HG03066 (cell line): ENCODE data around the gene TNFRSF19.

Experiments used
- ATAC-seq: cut with Tn5 transposase; IDR thresholded peaks from one replicate; pipeline ENCODE4 v1.9.1; 2021; ENCODE audit warnings: low read depth; ENCODE audit not compliant: unreplicated experiment

TNFRSF19 gene

DNA sequence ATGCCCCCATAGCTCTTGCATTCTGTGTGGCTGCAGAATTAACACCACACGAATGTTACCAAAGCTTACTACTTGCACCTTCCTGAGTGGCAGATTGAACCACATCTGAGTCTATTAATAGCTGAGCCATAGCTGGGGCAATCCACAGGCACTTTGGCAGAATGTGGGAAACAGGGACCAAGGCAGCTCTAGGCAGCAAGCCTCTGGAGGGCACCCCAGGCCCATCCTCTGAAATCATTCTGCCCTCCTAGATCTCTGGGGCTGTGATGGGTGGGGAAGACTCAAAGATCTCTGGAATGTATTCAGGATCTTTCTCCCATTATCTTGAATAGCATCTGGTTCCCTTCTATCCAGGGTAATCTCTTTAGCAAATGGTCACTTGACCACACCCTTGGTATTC, 139.3 kb downstream of the TNFRSF19 start:
- no peak for ATAC-seq

DNA sequence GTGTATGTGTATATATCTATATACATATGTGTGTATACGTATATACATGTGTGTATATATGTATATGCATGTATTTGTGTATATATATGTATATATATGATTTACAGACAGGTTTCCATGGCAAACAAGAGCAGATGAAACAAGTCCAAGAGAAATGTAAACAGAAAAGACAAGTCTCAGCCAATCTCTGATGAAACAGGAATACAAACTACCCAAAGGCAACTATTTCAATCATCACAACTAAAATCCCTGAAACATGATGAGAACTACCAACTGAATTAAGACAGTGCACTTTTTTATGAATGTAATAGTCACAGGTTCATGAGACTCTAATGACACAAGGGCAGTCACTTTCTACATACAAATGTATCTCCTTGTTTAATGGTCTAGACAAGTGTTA, 140.2 kb downstream of the TNFRSF19 start:
- no peak for ATAC-seq

DNA sequence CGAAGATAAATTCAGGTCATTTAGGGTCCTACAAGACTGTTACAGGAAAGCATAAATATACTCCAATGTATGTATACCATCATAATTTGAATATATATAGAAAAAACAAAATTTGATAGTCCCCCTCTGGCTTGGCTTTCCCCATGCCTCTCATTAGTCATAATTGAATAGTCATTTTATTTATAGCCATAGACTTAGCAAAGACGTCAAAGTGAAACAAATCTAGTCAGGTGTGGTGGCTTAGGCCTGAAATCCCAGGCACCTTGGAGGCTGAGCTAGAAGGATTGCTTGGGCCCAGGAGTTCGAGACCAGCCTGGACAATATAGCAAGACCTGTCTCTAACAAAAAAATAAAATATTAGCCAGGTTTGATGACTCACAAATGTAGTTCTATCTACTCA, 141.1 kb downstream of the TNFRSF19 start:
- ATAC-seq: no peak

DNA sequence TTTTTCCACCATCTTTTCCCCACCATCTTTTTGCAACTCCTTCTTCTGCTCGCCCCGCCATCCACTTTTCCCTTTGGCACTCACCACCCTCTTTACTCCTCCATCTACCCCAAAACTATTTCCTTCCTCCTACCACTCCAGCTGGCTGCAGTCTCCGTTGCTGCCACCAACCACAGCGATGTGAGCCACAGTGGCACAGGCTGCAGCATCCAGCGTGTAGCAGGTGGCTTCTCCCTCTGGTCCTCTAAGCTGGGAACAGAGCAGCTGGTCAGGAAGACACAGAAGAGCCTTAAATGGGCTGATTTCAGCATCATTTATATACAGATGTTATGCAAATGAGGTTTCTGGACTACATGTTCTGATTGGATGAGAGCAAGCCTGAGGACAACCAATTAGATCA, 144.5 kb downstream of the TNFRSF19 start:
- no peak for ATAC-seq

DNA sequence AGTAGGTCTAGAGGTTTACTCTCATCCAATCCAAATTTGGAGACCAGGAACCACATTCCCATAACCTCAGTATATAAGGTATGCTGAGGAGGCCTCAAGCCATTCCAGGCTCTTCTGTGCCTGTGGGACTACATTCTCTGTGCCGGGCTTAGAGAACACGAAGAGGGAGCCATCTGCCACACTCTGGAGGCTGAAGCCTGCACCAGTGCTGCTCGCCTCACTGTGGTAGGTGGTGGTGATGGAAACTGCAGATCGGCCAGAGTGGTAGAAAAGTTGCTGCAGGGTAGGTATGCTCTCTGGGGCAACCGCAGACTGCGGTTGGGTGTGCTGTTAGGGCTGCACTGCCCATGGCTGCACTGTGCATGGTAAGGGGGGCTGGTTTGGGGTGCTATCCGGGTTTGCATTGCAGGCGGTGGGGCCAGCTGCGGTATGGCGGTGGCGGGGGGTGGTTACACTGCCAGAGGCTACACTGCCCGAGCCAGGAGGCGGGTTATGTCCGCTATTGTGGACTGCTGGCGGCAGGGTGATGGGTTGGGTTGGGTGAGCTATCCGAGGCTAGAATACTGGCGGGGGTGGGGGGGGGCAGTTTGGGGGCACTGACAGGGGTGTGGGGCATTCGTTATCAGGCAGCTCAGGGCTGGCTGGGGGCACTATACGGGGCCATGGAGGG, 145.0 kb downstream of the TNFRSF19 start:
- ATAC-seq: no peak

DNA sequence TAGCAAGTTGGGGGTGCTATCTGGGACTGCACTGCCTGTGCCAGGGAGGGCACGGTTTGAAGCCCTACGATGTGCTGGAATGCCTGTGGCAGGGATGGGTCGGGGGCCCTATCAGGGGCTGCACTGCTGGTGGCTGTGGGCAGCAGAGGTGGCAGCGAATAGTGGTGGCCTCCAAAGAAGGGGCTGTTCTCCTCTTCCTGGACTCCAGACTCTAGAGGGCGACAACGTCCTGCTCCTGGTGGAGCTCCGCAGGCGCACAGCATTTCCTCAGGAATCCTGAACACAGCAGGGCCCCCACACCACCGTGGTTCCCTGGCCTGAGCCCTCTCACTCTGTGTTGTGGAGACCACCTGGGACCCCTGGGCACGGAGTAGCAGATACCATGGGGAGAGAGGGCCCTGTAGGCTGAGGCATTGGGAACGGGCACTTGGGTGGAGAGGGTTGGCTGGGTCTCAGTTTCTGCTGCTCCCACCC, 145.6 kb downstream of the TNFRSF19 start:
- ATAC-seq: no peak

DNA sequence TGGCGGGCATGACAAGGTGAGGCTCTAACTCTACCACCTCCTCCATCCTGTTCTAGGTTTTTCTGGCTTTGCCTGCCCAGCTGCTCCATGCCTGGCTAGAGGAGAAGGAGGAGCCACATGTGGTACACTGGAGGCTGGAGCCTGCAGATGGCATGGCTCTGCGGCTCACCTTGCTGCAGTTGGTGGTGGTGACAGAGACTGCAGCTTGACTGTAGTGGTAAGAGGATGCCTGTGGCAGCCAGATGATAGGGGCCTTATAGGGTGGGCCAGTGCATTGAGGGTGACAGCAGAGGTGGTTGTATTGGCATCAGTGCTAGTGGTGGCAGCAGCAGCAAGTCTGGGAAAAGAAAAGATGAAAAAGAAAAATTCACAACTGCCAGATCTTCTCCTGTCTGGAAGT, 146.2 kb downstream of the TNFRSF19 start:
- no peak for ATAC-seq

DNA sequence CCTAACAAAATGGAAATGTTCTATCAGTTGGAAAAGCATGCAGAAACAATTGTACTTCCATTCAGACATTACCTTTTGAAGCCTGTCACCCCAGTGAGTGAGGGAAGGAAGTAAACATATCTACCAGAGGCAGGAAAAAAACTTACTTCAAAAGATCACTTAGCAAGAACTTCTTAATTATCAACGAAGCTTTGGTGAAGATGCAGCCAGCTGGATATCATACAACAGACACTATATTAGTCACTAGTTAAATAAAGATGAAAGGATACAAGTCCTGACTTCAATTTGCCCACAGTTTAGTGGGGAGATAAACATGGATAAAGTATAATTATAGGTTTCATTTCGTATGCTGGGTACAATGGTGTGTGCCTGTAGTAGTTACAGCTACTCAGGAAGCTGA, 148.8 kb downstream of the TNFRSF19 start:
- no peak for ATAC-seq

DNA sequence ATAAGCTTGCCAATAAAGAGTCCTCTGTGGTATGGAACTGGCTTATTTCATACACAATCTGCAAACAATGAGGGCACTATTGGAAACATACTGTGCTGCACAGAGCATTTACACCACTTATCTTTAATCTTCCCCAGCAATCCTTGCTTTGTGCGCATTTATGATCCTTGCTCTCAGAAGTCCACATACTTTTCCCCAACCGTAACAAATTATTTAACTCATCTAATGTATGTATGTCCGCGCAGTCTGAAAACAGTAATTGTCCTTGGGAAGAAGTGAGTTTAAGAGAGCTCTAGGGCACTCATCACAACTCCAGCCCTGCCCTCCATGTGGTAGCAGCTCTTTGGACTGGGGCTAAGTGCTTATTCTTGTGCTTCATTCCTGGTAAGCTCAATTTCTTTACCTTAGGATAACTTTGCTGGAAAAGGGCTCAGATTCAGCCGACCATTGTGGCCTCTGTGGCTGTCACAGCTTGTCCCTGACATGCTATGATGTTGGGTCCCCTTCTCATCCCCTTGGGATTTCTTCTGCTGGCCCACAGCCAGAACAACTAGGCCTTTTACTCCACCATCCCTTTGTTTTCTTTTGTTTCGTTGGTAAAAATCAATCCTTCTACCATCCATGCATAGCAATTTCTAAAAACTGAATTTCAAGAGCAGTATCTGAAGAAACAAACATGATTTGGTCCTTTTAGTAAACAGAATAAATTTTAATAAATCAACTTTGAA, 152.7 kb downstream of the TNFRSF19 start:
- ATAC-seq: no peak

DNA sequence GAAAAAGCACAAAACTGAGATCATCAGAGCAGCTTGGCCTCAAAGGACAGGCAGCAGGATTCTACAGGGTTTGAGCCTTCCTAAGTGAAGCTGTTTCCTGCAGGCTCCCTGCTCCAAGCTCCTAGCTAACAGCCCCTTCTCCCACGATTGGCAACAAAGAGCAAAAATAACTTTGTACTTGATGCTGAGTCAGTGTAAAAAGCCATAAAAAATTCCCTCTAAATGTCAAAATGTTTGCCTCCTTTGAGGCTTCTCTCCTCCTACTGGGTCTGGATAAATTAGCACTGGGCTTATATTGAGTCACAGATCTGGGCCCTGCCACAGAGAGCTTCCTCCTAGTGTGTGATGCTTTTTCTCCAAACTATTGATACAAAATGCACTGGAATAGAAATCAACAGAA, 153.3 kb downstream of the TNFRSF19 start:
- ATAC-seq: no peak

DNA sequence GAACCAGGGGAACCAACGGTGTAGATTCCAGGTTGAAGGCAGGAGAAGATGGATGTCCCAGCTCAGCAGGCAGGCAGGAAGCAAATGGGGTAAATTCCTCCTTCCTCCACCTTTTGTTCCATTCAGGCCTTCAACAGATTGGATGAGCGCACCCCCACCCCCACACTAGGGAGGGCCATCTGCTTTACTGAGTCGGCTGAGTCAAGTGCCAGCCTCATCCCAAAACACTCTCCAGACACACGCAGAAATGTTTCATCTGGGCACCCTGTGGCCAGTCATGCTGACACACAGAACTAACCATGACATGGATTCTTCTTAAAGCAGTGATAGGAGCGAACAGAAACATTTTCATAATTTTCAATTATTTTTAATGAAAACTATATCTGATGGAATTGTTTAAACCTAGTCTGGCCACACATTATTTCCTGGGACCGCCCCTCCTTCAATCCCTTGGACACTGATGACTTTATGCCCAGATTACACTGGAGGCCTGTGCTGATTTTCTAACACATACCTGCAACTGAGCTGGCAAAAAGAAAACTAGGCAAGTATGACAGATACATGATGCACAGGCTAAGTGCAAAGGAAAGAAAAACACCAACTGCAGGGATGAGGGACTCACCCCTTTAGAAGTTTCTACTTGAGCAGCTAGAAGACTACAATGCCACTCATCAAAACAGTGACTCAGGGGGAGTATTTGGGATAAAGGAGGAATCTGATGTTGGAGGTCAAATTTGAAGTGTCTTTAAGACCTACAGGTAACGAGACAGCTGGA, 154.2 kb downstream of the TNFRSF19 start:
- no peak for ATAC-seq
